Inflammatory macrophage treated with lipopolysaccharide for 4 hours (primary cell): Measurements from ENCODE around the gene LMO7.

Source experiments
- DNase-seq: peaks from one replicate; pipeline ENCODE4 v3.0.0-alpha.2; 2020

The LMO7 gene

DNA sequence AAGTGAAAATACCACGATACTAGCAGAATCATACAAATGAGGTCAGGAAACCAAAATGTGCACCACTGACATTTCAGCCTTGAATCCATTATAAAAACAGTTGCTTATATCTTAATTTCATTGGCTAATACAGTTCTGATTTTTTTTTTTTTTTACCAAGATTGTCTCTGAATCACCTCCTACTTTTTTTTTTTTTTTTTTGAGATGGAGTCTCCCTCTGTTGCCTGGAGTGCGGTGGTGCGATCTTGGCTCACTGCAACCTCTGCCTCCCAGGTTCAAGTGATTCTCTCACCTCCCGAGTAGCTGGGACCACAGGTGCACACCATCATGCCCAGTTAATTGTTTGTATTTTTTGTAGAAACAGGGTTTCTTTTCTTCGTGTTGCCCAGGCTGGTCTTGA is 270.2 kb downstream of the LMO7 start:
- DNase-seq: no peak

DNA sequence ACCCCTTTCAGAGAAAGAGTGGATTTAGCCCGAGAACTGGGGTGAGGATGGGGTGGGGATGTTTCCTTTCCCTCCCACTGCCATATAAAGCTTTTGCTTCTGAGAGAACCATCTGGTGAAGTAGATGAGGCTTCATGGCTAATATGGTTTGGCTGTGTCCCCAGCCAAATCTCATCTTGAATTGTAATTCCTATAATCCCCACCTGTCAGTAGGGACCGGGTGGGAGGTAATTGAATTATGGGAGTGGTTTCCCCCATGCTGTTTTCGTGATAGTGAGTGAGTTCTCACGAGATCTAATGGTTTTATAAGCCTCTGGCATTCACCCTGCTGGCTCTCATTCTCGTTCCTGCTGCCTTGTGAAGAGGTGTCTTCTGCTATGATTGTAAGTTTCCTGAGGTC is 270.9 kb downstream of the LMO7 start:
- DNase-seq: no peak

DNA sequence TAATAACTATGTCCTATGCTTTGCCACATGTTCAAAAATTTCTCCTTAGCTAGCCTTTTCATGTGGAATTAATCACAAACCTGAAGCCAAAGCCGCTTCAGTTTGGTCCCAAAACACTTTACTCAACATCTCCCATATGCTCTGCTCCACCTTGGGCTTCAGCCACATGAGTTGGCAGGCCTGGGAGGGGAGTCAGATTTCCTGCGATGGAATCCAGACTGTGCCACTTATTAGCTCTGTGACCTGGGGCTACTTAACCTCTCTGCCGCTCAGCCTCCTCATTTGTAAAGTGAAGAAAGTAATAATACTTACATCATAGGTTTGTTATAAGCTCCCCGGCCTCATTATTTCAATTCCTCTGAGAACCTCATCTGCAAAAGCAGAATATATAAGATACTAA is 272.0 kb downstream of the LMO7 start:
- DNase-seq: no peak
